Measurements from ENCODE around the gene HS3ST2.

DNA sequence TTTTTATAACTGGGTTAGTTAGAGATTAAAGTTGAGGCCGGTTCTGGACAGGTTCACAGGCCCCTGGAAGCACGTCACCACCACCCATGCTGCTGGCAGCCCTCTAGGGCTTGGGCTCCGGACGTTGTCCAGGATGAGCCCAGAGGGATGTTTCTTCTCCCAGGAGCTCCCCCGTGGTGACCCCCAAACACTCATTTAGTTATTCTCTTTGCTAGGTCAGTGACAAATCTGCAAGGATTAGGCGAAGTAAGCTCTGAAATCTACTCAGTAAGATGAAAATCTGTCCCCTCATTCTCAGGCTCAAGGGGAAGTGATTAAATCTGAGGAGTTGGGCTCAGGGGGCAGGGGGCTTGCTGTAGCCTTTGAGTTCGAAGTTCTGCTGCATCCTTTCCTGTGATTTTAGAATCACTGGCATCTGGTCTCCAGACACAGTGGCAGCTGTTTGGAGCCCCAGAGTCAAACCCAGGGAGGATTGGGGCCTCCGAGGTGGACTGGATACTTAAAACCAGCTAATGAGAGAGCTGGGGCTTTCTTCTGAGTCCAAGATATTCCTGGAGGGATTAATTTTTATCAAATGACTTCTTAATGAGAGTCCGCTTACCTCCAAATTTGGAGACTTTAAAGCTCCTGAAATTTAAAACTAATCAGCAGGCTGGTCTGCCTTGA is 49.2 kb upstream of the HS3ST2 start:
- TF ChIP-seq, protein P1, sequence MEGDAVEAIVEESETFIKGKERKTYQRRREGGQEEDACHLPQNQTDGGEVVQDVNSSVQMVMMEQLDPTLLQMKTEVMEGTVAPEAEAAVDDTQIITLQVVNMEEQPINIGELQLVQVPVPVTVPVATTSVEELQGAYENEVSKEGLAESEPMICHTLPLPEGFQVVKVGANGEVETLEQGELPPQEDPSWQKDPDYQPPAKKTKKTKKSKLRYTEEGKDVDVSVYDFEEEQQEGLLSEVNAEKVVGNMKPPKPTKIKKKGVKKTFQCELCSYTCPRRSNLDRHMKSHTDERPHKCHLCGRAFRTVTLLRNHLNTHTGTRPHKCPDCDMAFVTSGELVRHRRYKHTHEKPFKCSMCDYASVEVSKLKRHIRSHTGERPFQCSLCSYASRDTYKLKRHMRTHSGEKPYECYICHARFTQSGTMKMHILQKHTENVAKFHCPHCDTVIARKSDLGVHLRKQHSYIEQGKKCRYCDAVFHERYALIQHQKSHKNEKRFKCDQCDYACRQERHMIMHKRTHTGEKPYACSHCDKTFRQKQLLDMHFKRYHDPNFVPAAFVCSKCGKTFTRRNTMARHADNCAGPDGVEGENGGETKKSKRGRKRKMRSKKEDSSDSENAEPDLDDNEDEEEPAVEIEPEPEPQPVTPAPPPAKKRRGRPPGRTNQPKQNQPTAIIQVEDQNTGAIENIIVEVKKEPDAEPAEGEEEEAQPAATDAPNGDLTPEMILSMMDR (IDR thresholded peaks at IDR 0.05): no peak
- TF ChIP-seq EP300 (IDR thresholded peaks at IDR 0.05): no peak

Measured in stomach (tissue), 4 donors.